Stimulated activated CD4-positive, alpha-beta T cell treated with anti-CD3 and anti-CD28 coated beads, Interleukin-4, amount 100 ng/mL, for 1 hour (primary cell): ENCODE data around the gene CEND1.

ENCODE experiments used
- DNase-seq: peaks from one replicate; pipeline ENCODE4 v3.0.0-alpha.2; 2020

The CEND1 gene

GRCh38 chr11:827146-827896 lies 37.4 kb upstream of the CEND1 start:
- no peak for DNase-seq

- DNase-seq: no peak
Observed at GRCh38 chr11:826836-827145, 36.9 kb upstream of the CEND1 start.

- DNase-seq: no peak
Observed at GRCh38 chr11:826227-826621, 36.3 kb upstream of the CEND1 start.

GRCh38 chr11:825366-826226 lies 35.7 kb upstream of the CEND1 start:
- no peak for DNase-seq

- DNase-seq: no peak
Observed at GRCh38 chr11:824942-825341, 35.1 kb upstream of the CEND1 start.

- DNase-seq: no peak
Observed at GRCh38 chr11:824292-824880, 34.5 kb upstream of the CEND1 start.

GRCh38 chr11:823441-824291 lies 33.8 kb upstream of the CEND1 start:
- DNase-seq: no peak

GRCh38 chr11:821512-822371 lies 31.9 kb upstream of the CEND1 start:
- no peak for DNase-seq

GRCh38 chr11:820655-821511 lies 31.0 kb upstream of the CEND1 start:
- DNase-seq: no peak

GRCh38 chr11:819943-820649 lies 30.2 kb upstream of the CEND1 start:
- peak; percentile 92 for DNase-seq

GRCh38 chr11:819129-819931 lies 29.4 kb upstream of the CEND1 start:
- DNase-seq: peak; percentile 94

- no peak for DNase-seq
Observed at GRCh38 chr11:818396-819128, 28.7 kb upstream of the CEND1 start, which contains the start of gene PNPLA2. Gene PNPLA2, plus strand, starts transcription at chr11:818914. Its CDS starts 805 bp downstream, at chr11:819719.

GRCh38 chr11:816433-816779 lies 26.5 kb upstream of the CEND1 start:
- no peak for DNase-seq

- DNase-seq: no peak
Observed at GRCh38 chr11:815675-816432, 26.0 kb upstream of the CEND1 start.

GRCh38 chr11:813456-814096 lies 23.7 kb upstream of the CEND1 start:
- DNase-seq: no peak

GRCh38 chr11:813072-813455 lies 23.2 kb upstream of the CEND1 start:
- no peak for DNase-seq

- DNase-seq: no peak
Observed at GRCh38 chr11:812390-812789, 22.5 kb upstream of the CEND1 start.
